Activated naive CD4-positive, alpha-beta T cell treated with anti-CD3 and anti-CD28 coated beads for 36 hours (primary cell): ENCODE data around the gene ODAD4. TPM values are rescaled to one million over a fixed set of nuclear protein-coding genes. Genes with fewer than 3 reads are reported as not detected.

Experiments
- CTCF ChIA-PET: fragments of 350-600 bp; sonication (Branson Sonifier 250); formaldehyde crosslinking; loops from one replicate; lab custom pipeline; 2021; ENCODE audit warnings: antibody characterized with exemption; lab: Charles Lee
- DNase-seq: peaks from one replicate; pipeline ENCODE4 v3.0.0-alpha.2; 2020
- H3K27ac Mint-ChIP-seq: one replicate; pipeline ENCODE4 v1.8.0; 2021; ENCODE audit warnings: mild to moderate bottlenecking, mixed read lengths
- H3K27me3 Mint-ChIP-seq: one replicate; pipeline ENCODE4 v1.8.0; 2021; ENCODE audit warnings: low read depth, mixed read lengths
- H3K36me3 Mint-ChIP-seq: one replicate; pipeline ENCODE4 v1.8.0; 2021; ENCODE audit warnings: low read depth, mixed read lengths
- H3K4me1 Mint-ChIP-seq: one replicate; pipeline ENCODE4 v1.8.0; 2021; ENCODE audit warnings: low read depth, mixed read lengths
- H3K4me3 Mint-ChIP-seq: one replicate; pipeline ENCODE4 v1.8.0; 2021; ENCODE audit warnings: mild to moderate bottlenecking, moderate library complexity, mixed read lengths
- H3K9me3 Mint-ChIP-seq: one replicate; pipeline ENCODE4 v1.8.0; 2021; ENCODE audit warnings: mixed read lengths
- intact Hi-C: fragments of 100-400 bp; cut with micrococcal nuclease; formaldehyde crosslinking; loops from one replicate; pipeline ENCODE4 v1.15.1; 2023
- total RNA-seq, 2 experiments: library from RNA; stranded (reverse); gene quantifications; one replicate each; pipeline ENCODE4 v1.2.3, GENCODE V29; 2021

Gene ODAD4
- total RNA-seq, 2 experiments from 2014 or later = 0.55 to 0.79 TPM

- intact Hi-C loops = no loop called here
- Mint-ChIP-seq H3K4me3 (no peak overlapping the region), H3K27ac (no peak overlapping the region), H3K36me3 (no peaks in the 10 kb centered on the region), H3K9me3 (no peaks in the 10 kb centered on the region), H3K27me3 (no peaks in the 10 kb centered on the region), H3K4me1 (peaks cover 19% of the 10 kb centered on the region)
- no peak for DNase-seq
- CTCF ChIA-PET = interaction anchor here (0.7 to 1.0 kb wide), 2 partner anchors 42 to 54 kb away, joined by 3 to 4 read pairs; no protein-coding TSS in a partner anchor
Measured at GRCh38 chr17:41932816-41933389, 2.5 kb downstream of the ODAD4 start.

- H3K27me3 Mint-ChIP-seq = no peaks in the 10 kb centered on the region
- intact Hi-C loops = no loop called here
- peaks cover 8% of the 10 kb centered on the region for H3K4me1 Mint-ChIP-seq
- no peak overlapping the region for H3K4me3 Mint-ChIP-seq
- no peak for DNase-seq
- H3K27ac Mint-ChIP-seq = no peak overlapping the region
- H3K9me3 Mint-ChIP-seq = no peaks in the 10 kb centered on the region
- CTCF ChIA-PET = interaction anchor here (1.3 kb wide), 1 partner anchor 27 kb away, joined by 4 read pairs; no protein-coding TSS in a partner anchor
- no peaks in the 10 kb centered on the region for H3K36me3 Mint-ChIP-seq
Measured at GRCh38 chr17:41935641-41936040, 5.2 kb downstream of the ODAD4 start.

- no peaks in the 10 kb centered on the region for H3K27me3 Mint-ChIP-seq
- no peak overlapping the region for H3K4me3 Mint-ChIP-seq
- no peaks in the 10 kb centered on the region for H3K36me3 Mint-ChIP-seq
- H3K27ac Mint-ChIP-seq = no peak overlapping the region
- intact Hi-C loops = no loop called here
- H3K4me1 Mint-ChIP-seq = no peaks in the 10 kb centered on the region
- CTCF ChIA-PET = interaction anchor here (1.3 kb wide), 1 partner anchor 87 kb away, joined by 3 read pairs; no protein-coding TSS in a partner anchor
- DNase-seq = no peak
- H3K9me3 Mint-ChIP-seq = no peaks in the 10 kb centered on the region
Measured at GRCh38 chr17:41937970-41938954, 7.8 kb downstream of the ODAD4 start.

GRCh38 chr17:41939044-41939692 lies 8.8 kb downstream of the ODAD4 start:
- no peak overlapping the region for H3K27ac Mint-ChIP-seq
- no peak overlapping the region for H3K4me3 Mint-ChIP-seq
- no peaks in the 10 kb centered on the region for H3K27me3 Mint-ChIP-seq
- DNase-seq = no peak
- no peaks in the 10 kb centered on the region for H3K9me3 Mint-ChIP-seq
- no peaks in the 10 kb centered on the region for H3K4me1 Mint-ChIP-seq
- no peaks in the 10 kb centered on the region for H3K36me3 Mint-ChIP-seq
- intact Hi-C loops = no loop called here
- CTCF ChIA-PET = interaction anchor here (1.3 kb wide), 1 partner anchor 86 kb away, joined by 3 read pairs; no protein-coding TSS in a partner anchor

- H3K36me3 Mint-ChIP-seq = no peaks in the 10 kb centered on the region
- intact Hi-C loops = no loop called here
- no peaks in the 10 kb centered on the region for H3K27me3 Mint-ChIP-seq
- no peaks in the 10 kb centered on the region for H3K4me1 Mint-ChIP-seq
- H3K4me3 Mint-ChIP-seq = no peak overlapping the region
- H3K27ac Mint-ChIP-seq = no peak overlapping the region
- CTCF ChIA-PET = interaction anchor here (1.3 kb wide), 1 partner anchor 86 kb away, joined by 3 read pairs; no protein-coding TSS in a partner anchor
- no peaks in the 10 kb centered on the region for H3K9me3 Mint-ChIP-seq
- no peak for DNase-seq
Measured at GRCh38 chr17:41939693-41940090, 9.3 kb downstream of the ODAD4 start.

- Mint-ChIP-seq H3K4me1 (no peaks in the 10 kb centered on the region), H3K4me3 (no peak overlapping the region), H3K27me3 (no peaks in the 10 kb centered on the region), H3K9me3 (no peaks in the 10 kb centered on the region), H3K36me3 (no peaks in the 10 kb centered on the region), H3K27ac (no peak overlapping the region)
- DNase-seq = no peak
- CTCF ChIA-PET = no interaction called here
- intact Hi-C loops = no loop called here
Measured at GRCh38 chr17:41941168-41941567, 10.8 kb downstream of the ODAD4 start.

GRCh38 chr17:41942626-41943373 lies 12.4 kb downstream of the ODAD4 start:
- CTCF ChIA-PET = no interaction called here
- H3K4me3 Mint-ChIP-seq = no peak overlapping the region
- no peak overlapping the region for H3K27ac Mint-ChIP-seq
- H3K27me3 Mint-ChIP-seq = no peaks in the 10 kb centered on the region
- DNase-seq = no peak
- H3K9me3 Mint-ChIP-seq = no peaks in the 10 kb centered on the region
- no peaks in the 10 kb centered on the region for H3K36me3 Mint-ChIP-seq
- intact Hi-C loops = no loop called here
- no peaks in the 10 kb centered on the region for H3K4me1 Mint-ChIP-seq

- DNase-seq = no peak
Measured at GRCh38 chr17:41943492-41943891, 13.1 kb downstream of the ODAD4 start.

GRCh38 chr17:41944943-41945342 lies 14.5 kb downstream of the ODAD4 start:
- H3K4me3 Mint-ChIP-seq = no peak overlapping the region
- no peak for DNase-seq
- CTCF ChIA-PET = no interaction called here
- H3K27me3 Mint-ChIP-seq = no peaks in the 10 kb centered on the region
- H3K9me3 Mint-ChIP-seq = no peaks in the 10 kb centered on the region
- intact Hi-C loops = no loop called here
- no peaks in the 10 kb centered on the region for H3K36me3 Mint-ChIP-seq
- no peaks in the 10 kb centered on the region for H3K4me1 Mint-ChIP-seq
- H3K27ac Mint-ChIP-seq = no peak overlapping the region

More at GRCh38 chr17:41943492-41943891, 13.1 kb downstream of the ODAD4 start:
- intact Hi-C loops = no loop called here
- H3K4me1 Mint-ChIP-seq = no peaks in the 10 kb centered on the region
- CTCF ChIA-PET = interaction anchor here (0.6 kb wide), 1 partner anchor 644 kb away, joined by 4 read pairs; no protein-coding TSS in a partner anchor
- no peaks in the 10 kb centered on the region for H3K36me3 Mint-ChIP-seq
- no peak overlapping the region for H3K27ac Mint-ChIP-seq
- no peak overlapping the region for H3K4me3 Mint-ChIP-seq
- no peaks in the 10 kb centered on the region for H3K9me3 Mint-ChIP-seq
- no peaks in the 10 kb centered on the region for H3K27me3 Mint-ChIP-seq

- Mint-ChIP-seq H3K4me1 (no peaks in the 10 kb centered on the region), H3K36me3 (no peaks in the 10 kb centered on the region), H3K27ac (no peak overlapping the region), H3K9me3 (no peaks in the 10 kb centered on the region), H3K4me3 (no peak overlapping the region), H3K27me3 (no peaks in the 10 kb centered on the region)
- intact Hi-C loops = no loop called here
- CTCF ChIA-PET = interaction anchor here (2.3 kb wide), 1 partner anchor 14 kb away, joined by 5 read pairs; no protein-coding TSS in a partner anchor
- no peak for DNase-seq
Measured at GRCh38 chr17:41948762-41949460, 18.5 kb downstream of the ODAD4 start.

GRCh38 chr17:41956522-41956921 lies 26.1 kb downstream of the ODAD4 start:
- no peak for DNase-seq
- Mint-ChIP-seq H3K4me1 (no peaks in the 10 kb centered on the region), H3K9me3 (no peaks in the 10 kb centered on the region), H3K36me3 (no peaks in the 10 kb centered on the region), H3K4me3 (no peak overlapping the region), H3K27me3 (no peaks in the 10 kb centered on the region), H3K27ac (no peak overlapping the region)
- intact Hi-C loops = no loop called here
- CTCF ChIA-PET = interaction anchor here (0.7 kb wide), 1 partner anchor 112 kb away, joined by 4 read pairs; no protein-coding TSS in a partner anchor
